Stimulated activated memory B cell treated with anti-CD40 and anti-IgM and Interleukin-4, amounts not matched to agents 10 μg/mL and 1 μg/mL and 100 μg/mL, for 72 hours (primary cell): ENCODE results near the gene MYO1E.
"Not testable (repeated sequence)": the region's sequence is repeated elsewhere in the genome, so short reads cannot be mapped to it uniquely, and the experiment has no call there.

Source experiments
- ATAC-seq: fragments of 150-1000 bp; cut with Tn5 transposase; 2 replicates; pipeline ENCODE4 v1.10.0; 2021
- H3K27ac Mint-ChIP-seq: one replicate; pipeline ENCODE4 v1.8.0; 2022; ENCODE audit warnings: mild to moderate bottlenecking, mixed read lengths
- H3K27me3 Mint-ChIP-seq: one replicate; pipeline ENCODE4 v1.8.0; 2022; ENCODE audit warnings: mixed read lengths
- H3K36me3 Mint-ChIP-seq: one replicate; pipeline ENCODE4 v1.8.0; 2022; ENCODE audit warnings: mixed read lengths
- H3K4me1 Mint-ChIP-seq: one replicate; pipeline ENCODE4 v1.8.0; 2022; ENCODE audit warnings: mixed read lengths
- H3K4me3 Mint-ChIP-seq: one replicate; pipeline ENCODE4 v1.8.0; 2022; ENCODE audit warnings: mild to moderate bottlenecking, moderate library complexity, mixed read lengths
- H3K9me3 Mint-ChIP-seq: one replicate; pipeline ENCODE4 v1.8.0; 2022; ENCODE audit warnings: mixed read lengths

Gene MYO1E

GRCh38 chr15:59283717-59284391, 88.8 kb downstream of the MYO1E start:
- Mint-ChIP-seq H3K4me1 (peaks cover 17% of the 10 kb centered on the region), H3K4me3 (no peak overlapping the region), H3K27ac (peak overlapping the region; percentile 26), H3K27me3 (no peaks in the 10 kb centered on the region), H3K36me3 (peaks cover 9% of the 10 kb centered on the region), H3K9me3 (no peaks in the 10 kb centered on the region)
- ATAC-seq = no peak

DNA sequence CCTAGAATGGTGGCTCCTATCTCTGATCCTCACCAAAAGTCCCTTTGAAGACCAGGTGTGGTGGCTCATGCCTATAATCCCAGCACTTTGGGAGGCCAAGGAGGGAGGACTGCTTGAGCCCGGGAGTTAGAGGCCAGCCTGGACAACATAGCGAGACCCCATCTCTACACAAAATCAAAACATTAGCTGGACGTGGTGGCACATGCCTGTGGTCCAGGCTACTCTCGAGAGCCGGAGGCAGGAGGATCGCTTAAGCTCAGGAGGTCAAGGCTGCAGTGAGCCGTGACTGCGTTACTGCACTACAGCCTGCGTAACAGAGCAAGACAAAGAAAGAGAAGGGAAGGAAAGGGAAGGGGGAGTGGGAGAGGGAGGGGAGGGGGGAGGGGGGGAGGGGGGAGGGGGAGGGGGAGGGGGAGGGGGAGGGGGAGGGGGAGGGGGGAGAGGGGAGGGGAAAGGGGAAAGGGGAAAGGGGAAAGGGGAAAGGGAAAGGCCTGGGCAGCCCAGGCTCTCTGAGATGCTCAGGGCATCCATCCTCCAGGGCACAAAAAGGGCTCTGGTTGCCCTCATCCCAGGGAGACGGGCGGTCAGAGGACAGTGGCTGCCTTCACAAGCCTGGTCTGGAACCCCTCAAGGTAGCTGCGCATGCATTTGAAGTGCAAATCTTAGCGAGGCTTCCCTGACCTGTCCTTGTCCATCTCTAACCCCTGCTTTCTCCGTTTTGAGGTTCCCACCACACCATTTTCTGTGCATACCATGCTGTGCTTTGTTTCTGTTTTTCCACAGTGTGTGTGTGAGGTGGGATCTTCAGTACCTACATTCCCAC, 89.9 kb downstream of the MYO1E start:
- no peak for ATAC-seq
- Mint-ChIP-seq H3K9me3 (no peaks in the 10 kb centered on the region), H3K27me3 (no peaks in the 10 kb centered on the region), H3K4me1 (peaks cover 19% of the 10 kb centered on the region), H3K27ac (peak overlapping the region; percentile 26), H3K36me3 (peaks cover 9% of the 10 kb centered on the region), H3K4me3 (no peak overlapping the region)

GRCh38 chr15:59281699-59282098, 91.0 kb downstream of the MYO1E start:
- H3K4me1 Mint-ChIP-seq = peaks cover 21% of the 10 kb centered on the region
- ATAC-seq = no peak
- no peak overlapping the region for H3K4me3 Mint-ChIP-seq
- H3K27me3 Mint-ChIP-seq = no peaks in the 10 kb centered on the region
- no peak overlapping the region for H3K27ac Mint-ChIP-seq
- no peaks in the 10 kb centered on the region for H3K9me3 Mint-ChIP-seq
- H3K36me3 Mint-ChIP-seq = peaks cover 9% of the 10 kb centered on the region

GRCh38 chr15:59280855-59281254, 91.8 kb downstream of the MYO1E start:
- Mint-ChIP-seq H3K4me3 (no peak overlapping the region), H3K9me3 (no peaks in the 10 kb centered on the region), H3K4me1 (peaks cover 29% of the 10 kb centered on the region), H3K36me3 (peaks cover 9% of the 10 kb centered on the region), H3K27ac (no peak overlapping the region), H3K27me3 (no peaks in the 10 kb centered on the region)
- no peak for ATAC-seq

- not testable (repeated sequence) for H3K36me3 Mint-ChIP-seq, H3K9me3 Mint-ChIP-seq, H3K4me3 Mint-ChIP-seq, ATAC-seq, H3K27me3 Mint-ChIP-seq
- Mint-ChIP-seq H3K27ac (peak overlapping the region; percentile 22), H3K4me1 (peaks cover 34% of the 10 kb centered on the region)
Observed at GRCh38 chr15:59280292-59280691, 92.4 kb downstream of the MYO1E start.

DNA sequence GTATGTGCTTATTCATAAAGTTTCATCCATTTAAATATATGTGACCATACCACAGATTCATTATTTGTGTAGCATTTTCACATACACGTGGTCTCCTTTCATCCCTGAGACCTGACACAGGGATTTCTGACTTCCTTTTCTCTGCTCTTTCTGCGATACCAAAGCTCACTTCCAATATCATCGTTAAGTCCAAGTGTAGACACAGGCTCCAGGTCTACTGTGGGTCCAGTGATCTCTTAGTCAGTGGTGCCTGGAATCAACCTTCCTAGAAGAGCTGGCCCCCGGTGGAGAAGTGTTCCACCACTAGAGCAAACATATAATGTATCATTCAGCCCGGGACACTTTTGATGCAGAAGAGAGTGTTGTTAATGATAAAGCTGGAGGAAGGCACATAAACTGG, 93.6 kb downstream of the MYO1E start:
- Mint-ChIP-seq H3K36me3 (peaks cover 9% of the 10 kb centered on the region), H3K27ac (no peak overlapping the region), H3K27me3 (no peaks in the 10 kb centered on the region), H3K4me1 (peaks cover 46% of the 10 kb centered on the region), H3K4me3 (no peak overlapping the region), H3K9me3 (no peaks in the 10 kb centered on the region)
- no peak for ATAC-seq

DNA sequence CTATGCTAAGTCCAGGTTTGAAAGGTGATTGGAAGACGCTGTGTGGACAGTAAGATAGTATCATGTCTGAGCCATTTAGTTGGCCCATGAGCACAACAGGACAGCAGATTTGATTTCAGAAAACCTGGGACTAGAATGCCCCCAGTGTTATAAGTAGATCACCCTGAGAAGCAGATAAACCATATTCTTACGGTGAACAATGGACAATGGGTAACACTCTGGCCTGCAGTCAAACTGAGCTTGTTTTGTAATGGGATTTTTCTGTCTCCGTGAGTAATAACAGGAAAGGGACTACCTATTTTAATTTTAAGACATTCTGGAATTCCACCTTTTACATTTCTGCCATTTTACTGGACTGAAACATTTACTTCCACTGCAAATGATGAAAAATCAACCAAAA, 94.6 kb downstream of the MYO1E start:
- no peaks in the 10 kb centered on the region for H3K27me3 Mint-ChIP-seq
- no peak overlapping the region for H3K27ac Mint-ChIP-seq
- no peak for ATAC-seq
- peaks cover 55% of the 10 kb centered on the region for H3K4me1 Mint-ChIP-seq
- H3K9me3 Mint-ChIP-seq = no peaks in the 10 kb centered on the region
- H3K4me3 Mint-ChIP-seq = no peak overlapping the region
- H3K36me3 Mint-ChIP-seq = peaks cover 15% of the 10 kb centered on the region

DNA sequence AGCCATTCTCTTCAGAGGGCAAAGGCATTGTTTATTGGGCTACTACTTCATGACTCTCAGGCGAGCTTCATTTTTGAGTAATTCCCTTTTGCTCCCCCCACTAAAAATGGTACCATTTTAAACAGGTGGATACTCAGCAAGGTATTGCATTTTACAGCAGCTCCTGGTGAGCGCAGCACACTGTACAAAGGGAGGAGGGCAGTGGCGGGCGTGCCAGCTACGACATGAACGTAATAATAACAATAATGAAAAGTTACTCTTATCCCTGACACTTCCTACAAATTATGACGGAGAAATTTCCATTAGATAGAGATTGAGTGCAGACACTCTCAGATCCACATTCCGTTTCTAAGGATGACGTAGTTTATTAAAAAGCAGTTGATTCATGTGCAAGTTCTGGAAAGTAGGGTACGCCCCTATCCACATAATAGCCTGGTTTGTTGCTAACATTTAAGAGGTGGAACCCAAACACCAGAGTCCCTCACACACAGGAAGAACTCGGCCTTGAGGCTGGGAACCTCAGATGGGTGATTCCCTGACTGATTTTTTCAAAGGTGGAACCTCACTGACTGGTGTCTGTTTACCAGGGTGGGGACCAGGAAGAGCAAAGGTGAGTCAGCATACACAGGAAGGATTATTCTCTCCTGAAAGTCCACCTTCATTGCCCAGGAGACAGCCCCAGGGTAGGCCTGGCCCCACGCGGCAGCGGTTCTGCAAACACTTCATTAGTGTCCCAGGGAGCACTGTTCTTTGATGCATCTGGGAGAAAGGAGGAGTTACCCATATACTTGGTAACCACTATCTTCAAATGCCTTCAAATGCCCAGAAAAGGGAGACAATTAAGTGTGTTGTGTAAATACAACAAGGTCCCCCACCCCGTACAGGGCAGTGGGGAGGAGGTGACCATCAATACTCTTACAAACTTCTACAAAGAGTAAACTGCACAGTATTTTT, 96.2 kb downstream of the MYO1E start:
- Mint-ChIP-seq H3K9me3 (no peaks in the 10 kb centered on the region), H3K27ac (no peak overlapping the region), H3K27me3 (no peaks in the 10 kb centered on the region), H3K4me3 (no peak overlapping the region), H3K36me3 (peaks cover 16% of the 10 kb centered on the region), H3K4me1 (peaks cover 50% of the 10 kb centered on the region)
- no peak for ATAC-seq

GRCh38 chr15:59274126-59274970, 98.3 kb downstream of the MYO1E start:
- Mint-ChIP-seq H3K27ac (peak overlapping the region; percentile 52), H3K4me1 (peaks cover 44% of the 10 kb centered on the region), H3K27me3 (no peaks in the 10 kb centered on the region), H3K36me3 (peaks cover 10% of the 10 kb centered on the region), H3K4me3 (no peak overlapping the region), H3K9me3 (no peaks in the 10 kb centered on the region)
- ATAC-seq = peak; percentile 72

- no peak for ATAC-seq
- no peak overlapping the region for H3K4me3 Mint-ChIP-seq
- no peaks in the 10 kb centered on the region for H3K27me3 Mint-ChIP-seq
- no peaks in the 10 kb centered on the region for H3K9me3 Mint-ChIP-seq
- peaks cover 37% of the 10 kb centered on the region for H3K4me1 Mint-ChIP-seq
- H3K36me3 Mint-ChIP-seq = peaks cover 10% of the 10 kb centered on the region
- H3K27ac Mint-ChIP-seq = peak overlapping the region; percentile 52
Observed at GRCh38 chr15:59273234-59273633, 99.4 kb downstream of the MYO1E start.

- Mint-ChIP-seq H3K9me3 (no peaks in the 10 kb centered on the region), H3K27ac (no peak overlapping the region), H3K27me3 (no peaks in the 10 kb centered on the region), H3K36me3 (peaks cover 10% of the 10 kb centered on the region), H3K4me1 (peaks cover 35% of the 10 kb centered on the region), H3K4me3 (no peak overlapping the region)
- ATAC-seq = no peak
Observed at GRCh38 chr15:59271595-59272201, 101.0 kb downstream of the MYO1E start.

- no peak overlapping the region for H3K27ac Mint-ChIP-seq
Observed at GRCh38 chr15:59268852-59269407, 103.7 kb downstream of the MYO1E start.

GRCh38 chr15:59268168-59268851, 104.4 kb downstream of the MYO1E start:
- Mint-ChIP-seq H3K27ac (no peak overlapping the region), H3K36me3 (peaks cover 13% of the 10 kb centered on the region), H3K9me3 (no peaks in the 10 kb centered on the region), H3K4me1 (peaks cover 12% of the 10 kb centered on the region), H3K27me3 (no peaks in the 10 kb centered on the region), H3K4me3 (no peak overlapping the region)
- no peak for ATAC-seq

More at GRCh38 chr15:59268852-59269407, 103.7 kb downstream of the MYO1E start:
- peaks cover 18% of the 10 kb centered on the region for H3K4me1 Mint-ChIP-seq
- H3K27me3 Mint-ChIP-seq = no peaks in the 10 kb centered on the region
- no peaks in the 10 kb centered on the region for H3K9me3 Mint-ChIP-seq
- H3K36me3 Mint-ChIP-seq = peaks cover 17% of the 10 kb centered on the region
- H3K4me3 Mint-ChIP-seq = no peak overlapping the region
- no peak for ATAC-seq
